Loucy (cell line): ENCODE data around the gene C6orf52.

Experiments used
- H2AFZ ChIP-seq: fragments of 200-600 bp; sonication (generic); 2 replicates; pipeline ENCODE4 v1.6.0; 2016; ENCODE audit warnings: antibody characterized with exemption, mild to moderate bottlenecking, low read length, moderate library complexity
- H3F3A ChIP-seq: fragments of 200-600 bp; 2 replicates; pipeline ENCODE4 v1.6.0; 2016; ENCODE audit warnings: antibody characterized with exemption, low read depth, mild to moderate bottlenecking
- H3K27me3 ChIP-seq: fragments of 200-600 bp; sonication (generic); 2 replicates; pipeline ENCODE4 v1.6.1; 2014; ENCODE audit warnings: low read length, mild to moderate bottlenecking; ENCODE audit not compliant: insufficient read depth, poor library complexity, severe bottlenecking
- H3K36me3 ChIP-seq: fragments of 200-600 bp; sonication (generic); 2 replicates; pipeline ENCODE4 v1.6.1; 2016; ENCODE audit warnings: low read length; ENCODE audit not compliant: insufficient read depth
- H3K4me1 ChIP-seq: fragments of 200-600 bp; sonication (generic); 2 replicates; pipeline ENCODE4 v1.5.1; 2014; ENCODE audit warnings: low read length, mild to moderate bottlenecking; ENCODE audit not compliant: insufficient read depth, poor library complexity, severe bottlenecking
- H3K4me2 ChIP-seq: fragments of 200-600 bp; sonication (generic); 2 replicates; pipeline ENCODE4 v1.6.0; 2014; ENCODE audit warnings: antibody characterized with exemption, low read length, low read depth, mild to moderate bottlenecking; ENCODE audit not compliant: poor library complexity, severe bottlenecking
- H3K4me3 ChIP-seq: fragments of 200-600 bp; sonication (generic); 2 replicates; pipeline ENCODE4 v1.5.1; 2014; ENCODE audit warnings: low read length, mild to moderate bottlenecking, mixed read lengths; ENCODE audit not compliant: poor library complexity, severe bottlenecking
- H3K79me2 ChIP-seq: fragments of 200-600 bp; sonication (generic); 2 replicates; pipeline ENCODE4 v1.6.1; 2014; ENCODE audit warnings: low read length; ENCODE audit not compliant: insufficient read depth
- H3K9ac ChIP-seq: fragments of 200-600 bp; sonication (generic); 2 replicates; pipeline ENCODE4 v1.6.0; 2014; ENCODE audit warnings: mild to moderate bottlenecking, low read depth, low read length, moderate library complexity; ENCODE audit not compliant: poor library complexity, severe bottlenecking
- H3K9me2 ChIP-seq: fragments of 200-600 bp; sonication (generic); replicated peaks from 2 replicates; pipeline ENCODE4 v1.6.1; 2016; ENCODE audit warnings: low read depth, low read length, mixed read lengths
- H3K9me3 ChIP-seq: fragments of 200-600 bp; sonication (generic); 2 replicates; pipeline ENCODE4 v1.6.1; 2014; ENCODE audit warnings: mild to moderate bottlenecking, antibody characterized with exemption, low read length, low read depth; ENCODE audit not compliant: insufficient read depth
- H4K20me1 ChIP-seq: fragments of 200-600 bp; sonication (generic); 2 replicates; pipeline ENCODE4 v1.6.0; 2014; ENCODE audit warnings: antibody characterized with exemption, low read length, mild to moderate bottlenecking; ENCODE audit not compliant: insufficient read depth, poor library complexity, severe bottlenecking
- CTCF ChIP-seq: fragments of 200-600 bp; sonication (generic); conservative IDR thresholded peaks from 2 replicates; pipeline ENCODE4 v1.5.1; 2014; ENCODE audit warnings: mild to moderate bottlenecking, antibody characterized with exemption, low read length
- EZH2phosphoT487 ChIP-seq: fragments of 200-600 bp; IDR thresholded peaks from 2 replicates; pipeline ENCODE4 v1.6.1; 2018; ENCODE audit warnings: antibody characterized with exemption, mild to moderate bottlenecking, moderate library complexity, borderline replicate concordance

The C6orf52 gene

GRCh38 chr6:10725044-10725443 lies 30.6 kb upstream of the C6orf52 start:
- H3K27me3 ChIP-seq = no peaks in the 10 kb centered on the region
- peak overlapping the region; percentile 82 for H3K9ac ChIP-seq
- no peaks in the 10 kb centered on the region for H3K36me3 ChIP-seq
- H3K4me2 ChIP-seq = peak overlapping the region; percentile 90
- peaks cover 25% of the 10 kb centered on the region for H3K4me1 ChIP-seq
- peaks cover 26% of the 10 kb centered on the region for H3K79me2 ChIP-seq
- no peaks in the 10 kb centered on the region for H3K9me2 ChIP-seq
- H3K9me3 ChIP-seq = no peaks in the 10 kb centered on the region
- no peak overlapping the region for H2AFZ ChIP-seq
- peak overlapping the region; percentile 87 for H3K4me3 ChIP-seq
- H4K20me1 ChIP-seq = no peaks in the 10 kb centered on the region
- TF ChIP-seq EZH2phosphoT487 = no peak
- TF ChIP-seq CTCF = no peak
- H3F3A ChIP-seq = no peaks in the 10 kb centered on the region

- Histone ChIP-seq H3K9me2 (no peaks in the 10 kb centered on the region), H3K27me3 (no peaks in the 10 kb centered on the region), H3F3A (no peaks in the 10 kb centered on the region), H3K4me2 (peak overlapping the region; percentile 90), H3K79me2 (peaks cover 26% of the 10 kb centered on the region), H3K4me1 (peaks cover 31% of the 10 kb centered on the region), H4K20me1 (no peaks in the 10 kb centered on the region), H3K4me3 (peak overlapping the region; percentile 87), H2AFZ (peak overlapping the region; percentile 92; the same call in 1 of the 2 replicates), H3K9ac (peak overlapping the region; percentile 82), H3K9me3 (no peaks in the 10 kb centered on the region), H3K36me3 (no peaks in the 10 kb centered on the region)
- TF ChIP-seq CTCF (no peak), EZH2phosphoT487 (no peak)
Observed at GRCh38 chr6:10723567-10723881, 29.1 kb upstream of the C6orf52 start.

DNA sequence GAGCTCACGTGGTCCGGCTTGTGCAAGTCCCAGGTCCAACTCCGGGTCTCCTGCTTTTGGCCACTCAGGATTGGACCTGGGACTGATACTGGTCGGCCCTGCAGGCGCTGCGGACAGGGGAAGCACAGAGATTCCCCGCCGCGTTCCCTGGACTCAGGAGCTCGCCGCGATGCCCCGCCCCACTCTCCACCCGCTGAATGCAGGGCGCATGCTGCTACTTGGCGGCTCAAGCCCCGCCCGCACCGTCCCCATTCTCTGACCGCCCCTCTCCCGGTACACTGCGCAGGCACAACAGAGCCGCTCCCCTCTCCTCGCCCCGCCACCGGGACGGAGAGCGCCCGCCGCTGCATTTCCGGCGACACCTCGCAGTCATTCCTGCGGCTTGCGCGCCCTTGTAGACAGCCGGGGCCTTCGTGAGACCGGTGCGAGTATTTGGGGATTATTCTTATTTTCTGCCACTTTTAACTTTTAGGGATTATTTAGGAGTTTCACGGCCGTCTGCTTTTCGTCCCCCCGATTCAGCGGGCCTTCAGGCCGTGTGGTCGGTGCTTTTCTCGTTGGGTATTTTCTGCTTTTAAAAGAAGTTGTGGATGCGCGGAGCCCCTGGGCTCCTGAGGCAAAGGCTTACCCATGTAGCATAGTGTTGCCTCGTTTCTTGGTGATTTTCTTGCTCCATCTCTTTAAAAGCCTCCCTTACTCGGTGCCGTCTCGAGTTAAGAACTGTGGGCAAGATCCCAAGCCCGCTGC lies 28.6 kb upstream of the C6orf52 start, which contains the start of gene TMEM14C:
TMEM14C (plus strand) TSS at position 251 of the 747 bp plus-strand sequence. CDS start 1,544 bp downstream, outside the sequence.
- Histone ChIP-seq H3K9me2 (no peaks in the 10 kb centered on the region), H3K4me1 (peaks cover 31% of the 10 kb centered on the region), H3K4me2 (peak within 1 kb of the TSS; percentile 90), H3K9ac (peak within 1 kb of the TSS; percentile 82), H3K4me3 (peak within 1 kb of the TSS; percentile 87), H3K27me3 (no peaks in the 10 kb centered on the region), H3K36me3 (no peaks in the 10 kb centered on the region), H3K9me3 (no peaks in the 10 kb centered on the region), H3F3A (no peaks in the 10 kb centered on the region), H4K20me1 (no peaks in the 10 kb centered on the region), H3K79me2 (peaks cover 26% of the 10 kb centered on the region), H2AFZ (peak within 1 kb of the TSS; percentile 92)
- no peak for TF ChIP-seq CTCF
- no peak for TF ChIP-seq EZH2phosphoT487
